SK-N-SH (cell line): ENCODE measurements around the gene C3orf52. TPM values are rescaled to one million over a fixed set of nuclear protein-coding genes. Genes with fewer than 3 reads are reported as not detected.

Experiments used
- CTCF ChIA-PET: fragments of 300-600, 350-600 bp; formaldehyde crosslinking; extraction: SDS; loops from one replicate; lab custom pipeline; 2021; lab: Yijun Ruan, JAX
- POLR2A ChIA-PET: fragments of 350-600 bp; sonication (Branson Sonifier 250); formaldehyde crosslinking; extraction: SDS; loops from one replicate; lab custom pipeline; 2020; ENCODE audit warnings: antibody characterized with exemption, inconsistent platforms; lab: Yijun Ruan, JAX
- DNase-seq: peaks from one replicate; pipeline ENCODE4 v3.0.0; 2012
- H2AFZ ChIP-seq: fragments of 200-600 bp; sonication (generic); 2 replicates; pipeline ENCODE4 v1.8.1; 2016; ENCODE audit warnings: antibody characterized with exemption, mild to moderate bottlenecking, low read depth
- H3F3A ChIP-seq: fragments of 200-600 bp; sonication (generic); replicated peaks from 2 replicates; pipeline ENCODE3; 2016; ENCODE audit warnings: antibody characterized with exemption, mild to moderate bottlenecking; ENCODE audit not compliant: insufficient read depth
- H3K27ac ChIP-seq, 2 experiments: fragments of 200-500 bp in 1 of 2; fragments of 200-600 bp in 1 of 2; sonication (Bioruptor generic) in 1 of 2; sonication (generic), shearing (Covaris generic) in 1 of 2; 2 replicates each; pipeline versions ENCODE4 v1.5.1 to v1.6.1; 2014 to 2016; ENCODE audit warnings: low read depth in 2 of 2, inconsistent platforms in 1 of 2, low read length in 1 of 2, mild to moderate bottlenecking in 1 of 2, mixed read lengths in 1 of 2
- H3K27me3 ChIP-seq: fragments of 200-600 bp; sonication (generic), shearing (Covaris generic); 2 replicates; pipeline ENCODE4 v1.6.1; 2016; ENCODE audit warnings: mixed run types; ENCODE audit not compliant: insufficient read depth
- H3K36me3 ChIP-seq, 2 experiments: fragments of 200-500 bp in 1 of 2; fragments of 200-600 bp in 1 of 2; sonication (Bioruptor generic) in 1 of 2; sonication (generic) in 1 of 2; replicated peaks in 1 of 2; 2 replicates each; pipeline versions ENCODE3 to v1.5.1; 2014 to 2016; ENCODE audit warnings: low read length in 1 of 2, mild to moderate bottlenecking in 1 of 2; ENCODE audit not compliant: insufficient read depth in 2 of 2, control insufficient read depth in 1 of 2
- H3K4me1 ChIP-seq, 2 experiments: fragments of 200-500 bp in 1 of 2; fragments of 200-600 bp in 1 of 2; sonication (Bioruptor generic) in 1 of 2; sonication (generic), shearing (Covaris generic) in 1 of 2; 2 replicates each; pipeline versions ENCODE4 v1.5.1 to v1.6.1; 2014 to 2016; ENCODE audit warnings: low read depth in 1 of 2, low read length in 1 of 2, mixed run types in 1 of 2; ENCODE audit not compliant: insufficient read depth in 2 of 2, control insufficient read depth in 1 of 2
- H3K4me2 ChIP-seq: fragments of 200-600 bp; sonication (generic), shearing (Covaris generic); 2 replicates; pipeline ENCODE4 v1.6.1; 2017; ENCODE audit warnings: mixed run types
- H3K4me3 ChIP-seq, 2 experiments: fragments of 200-500 bp in 1 of 2; fragments of 200-600 bp in 1 of 2; sonication (Bioruptor generic) in 1 of 2; sonication (generic), shearing (Covaris generic) in 1 of 2; 2 replicates each; pipeline versions ENCODE4 v1.5.1 to v1.8.1; 2014 to 2016; ENCODE audit warnings: low read depth in 2 of 2, inconsistent platforms in 1 of 2, low read length in 1 of 2, mild to moderate bottlenecking in 1 of 2, mixed read lengths in 1 of 2, moderate library complexity in 1 of 2
- H3K79me2 ChIP-seq: fragments of 200-600 bp; sonication (generic); 2 replicates; pipeline ENCODE4 v1.8.1; 2017; ENCODE audit warnings: mild to moderate bottlenecking; ENCODE audit not compliant: insufficient read depth
- H3K9ac ChIP-seq: fragments of 200-600 bp; sonication (generic); 2 replicates; pipeline ENCODE4 v1.6.1; 2017; ENCODE audit warnings: mixed run types
- H3K9me2 ChIP-seq: fragments of 200-600 bp; sonication (generic); 2 replicates; pipeline ENCODE4 v1.6.1; 2017; ENCODE audit warnings: mixed run types
- H3K9me3 ChIP-seq: fragments of 200-600 bp; sonication (generic); 2 replicates; pipeline ENCODE4 v1.6.1; 2017; ENCODE audit warnings: mixed run types, mild to moderate bottlenecking, moderate library complexity
- H4K20me1 ChIP-seq: fragments of 200-600 bp; sonication (generic); 2 replicates; pipeline ENCODE4 v1.6.1; 2017; ENCODE audit warnings: mild to moderate bottlenecking, mixed run types; ENCODE audit not compliant: insufficient read depth
- ELF1 ChIP-seq: IDR thresholded peaks from 2 replicates; pipeline ENCODE4 v1.4.0; 2012
- EZH2phosphoT487 ChIP-seq: fragments of 200-600 bp; sonication (generic); IDR thresholded peaks from 2 replicates; pipeline ENCODE4 v1.6.1; 2017; ENCODE audit warnings: low read depth, mixed run types, mild to moderate bottlenecking, antibody characterized with exemption, moderate library complexity, borderline replicate concordance
- GABPA ChIP-seq: IDR thresholded peaks from 2 replicates; pipeline ENCODE4 v1.4.0; 2012; ENCODE audit warnings: low read depth, mild to moderate bottlenecking
- JUND ChIP-seq: IDR thresholded peaks from 2 replicates; pipeline ENCODE4 v1.4.0; 2012
- MAX ChIP-seq: IDR thresholded peaks from 2 replicates; pipeline ENCODE4 v1.4.0; 2012; ENCODE audit warnings: low read depth
- MEF2A ChIP-seq: IDR thresholded peaks from 2 replicates; pipeline ENCODE4 v1.4.0; 2012; ENCODE audit warnings: low read depth, borderline replicate concordance
- MXI1 ChIP-seq: IDR thresholded peaks from 2 replicates; pipeline ENCODE4 v1.6.1; 2012; ENCODE audit warnings: mild to moderate bottlenecking, low read depth, low read length, improper control_type of control experiment
- NRF1 ChIP-seq: IDR thresholded peaks from 2 replicates; pipeline ENCODE4 v1.6.1; 2012; ENCODE audit warnings: low read depth, mild to moderate bottlenecking, low read length
- POLR2AphosphoS5 ChIP-seq: IDR thresholded peaks from 2 replicates; pipeline ENCODE4 v1.6.1; 2012; ENCODE audit warnings: low read depth, low read length
- REST ChIP-seq: IDR thresholded peaks from 2 replicates; pipeline ENCODE4 v1.6.1; 2012; ENCODE audit warnings: mild to moderate bottlenecking, low read depth, low read length, moderate library complexity
- SIN3A ChIP-seq: IDR thresholded peaks from 2 replicates; pipeline ENCODE4 v1.6.1; 2012; ENCODE audit warnings: low read depth, mild to moderate bottlenecking, low read length, moderate library complexity, borderline replicate concordance
- SMC3 ChIP-seq: IDR thresholded peaks from 2 replicates; pipeline ENCODE4 v1.6.1; 2012; ENCODE audit warnings: low read depth, low read length, improper control_type of control experiment
- TCF12 ChIP-seq: IDR thresholded peaks from 2 replicates; pipeline ENCODE4 v1.4.0; 2012
- TEAD4 ChIP-seq: IDR thresholded peaks from 2 replicates; pipeline ENCODE4 v1.4.0; 2012; ENCODE audit warnings: mild to moderate bottlenecking, borderline replicate concordance; ENCODE audit not compliant: insufficient read depth
- YY1 ChIP-seq: IDR thresholded peaks from 2 replicates; pipeline ENCODE4 v1.4.0; 2012; ENCODE audit warnings: low read depth, mild to moderate bottlenecking
- ZBTB33 ChIP-seq: IDR thresholded peaks from 2 replicates; pipeline ENCODE4 v1.4.0; 2012; ENCODE audit warnings: low read depth, borderline replicate concordance
- WGBS: methylation state at CpG from one replicate; pipeline ENCODE4 v1.1.6; 2017; ENCODE audit warnings: low lambda C conversion rate; 5-methylcytosine and 5-hydroxymethylcytosine counted together
- polyA plus RNA-seq, 3 experiments: library from polyadenylated mRNA; depleted of rRNA; stranded (reverse); fragments of >200 nt; gene quantifications; 2 replicates each; pipeline ENCODE4 v1.2.3, GENCODE V29; 2012

The C3orf52 gene
- polyA plus RNA-seq, 1 of the 3 experiments (the other 2 are of a cell fraction), result 5.4 TPM

GRCh38 chr3:112089956-112090886 lies 4.0 kb downstream of the C3orf52 start:
- Histone ChIP-seq H3K9me2 (no peaks in the 10 kb centered on the region), H3K4me2 (no peak overlapping the region), H3K4me3 (no peak overlapping the region), H3K36me3 (peaks cover 0 to 13% of the 10 kb centered on the region in 2 experiments), H3K27ac (no peak overlapping the region), H3K9ac (no peak overlapping the region), H3K9me3 (no peaks in the 10 kb centered on the region), H4K20me1 (no peaks in the 10 kb centered on the region), H3K27me3 (no peaks in the 10 kb centered on the region), H3F3A (peaks cover 8% of the 10 kb centered on the region), H3K79me2 (peaks cover 64% of the 10 kb centered on the region), H2AFZ (no peak overlapping the region), H3K4me1 (peaks cover 5 to 10% of the 10 kb centered on the region in 2 experiments; a peak in 2 of 4 replicates)
- 93% methylated on average over 9 of the region's 9 CpGs for WGBS
- CTCF ChIA-PET, result no interaction called here
- TF ChIP-seq MXI1 (no peak), MEF2A (no peak), SIN3A (no peak), JUND (no peak), ZBTB33 (no peak), NRF1 (no peak), EZH2phosphoT487 (no peak), SMC3 (no peak), YY1 (no peak), MAX (no peak), TCF12 (no peak), POLR2AphosphoS5 (no peak), TEAD4 (no peak), REST (no peak), GABPA (no peak), ELF1 (no peak)
- POLR2A ChIA-PET, result no interaction called here
- no peak for DNase-seq
